ENCODE results near the gene ROBO3.

The ROBO3 gene

GRCh38 chr11:124823512-124824376 lies 41.5 kb upstream of the ROBO3 start:
- no peaks in the 10 kb centered on the region for H3K79me2 ChIP-seq (ENCODE audit: insufficient read depth, low read length)
- H4K20me1 ChIP-seq (ENCODE audit: insufficient read depth, low read length, poor library complexity, severe bottlenecking) = no peaks in the 10 kb centered on the region
- H3K9me3 ChIP-seq (ENCODE audit: insufficient read depth, low read depth, low read length) = no peaks in the 10 kb centered on the region
- H3F3A ChIP-seq (ENCODE audit: low read depth) = no peaks in the 10 kb centered on the region
- no peak overlapping the region for H3K4me3 ChIP-seq (ENCODE audit: low read length, poor library complexity, severe bottlenecking)
- peaks cover 14% of the 10 kb centered on the region for H3K27me3 ChIP-seq (ENCODE audit: insufficient read depth, low read length, poor library complexity, severe bottlenecking)
- no peak overlapping the region for H2AFZ ChIP-seq (ENCODE audit: low read length)
- no peak overlapping the region for H3K9ac ChIP-seq (ENCODE audit: low read depth, low read length, poor library complexity, severe bottlenecking)
- no peak overlapping the region for H3K4me2 ChIP-seq (ENCODE audit: low read depth, low read length, poor library complexity, severe bottlenecking)
- TF ChIP-seq CTCF (conservative IDR thresholded peaks at IDR 0.05; ENCODE audit: low read length) (no peak), EZH2phosphoT487 (IDR thresholded peaks at IDR 0.05; ENCODE audit: borderline replicate concordance) (no peak)
- H3K36me3 ChIP-seq (ENCODE audit: insufficient read depth, low read length) = no peaks in the 10 kb centered on the region
- H3K9me2 ChIP-seq (replicated peaks; ENCODE audit: low read depth, low read length) = no peaks in the 10 kb centered on the region
- no peaks in the 10 kb centered on the region for H3K4me1 ChIP-seq (ENCODE audit: insufficient read depth, low read length, poor library complexity, severe bottlenecking)

- H3K4me2 ChIP-seq (ENCODE audit: low read depth, low read length, poor library complexity, severe bottlenecking) = no peak overlapping the region
- H4K20me1 ChIP-seq (ENCODE audit: insufficient read depth, low read length, poor library complexity, severe bottlenecking) = no peaks in the 10 kb centered on the region
- TF ChIP-seq EZH2phosphoT487 (IDR thresholded peaks at IDR 0.05; ENCODE audit: borderline replicate concordance) (no peak), CTCF (conservative IDR thresholded peaks at IDR 0.05; ENCODE audit: low read length) (no peak)
- H2AFZ ChIP-seq (ENCODE audit: low read length) = no peak overlapping the region
- H3K79me2 ChIP-seq (ENCODE audit: insufficient read depth, low read length) = no peaks in the 10 kb centered on the region
- H3F3A ChIP-seq (ENCODE audit: low read depth) = no peaks in the 10 kb centered on the region
- H3K9ac ChIP-seq (ENCODE audit: low read depth, low read length, poor library complexity, severe bottlenecking) = no peak overlapping the region
- no peaks in the 10 kb centered on the region for H3K36me3 ChIP-seq (ENCODE audit: insufficient read depth, low read length)
- H3K9me2 ChIP-seq (replicated peaks; ENCODE audit: low read depth, low read length) = no peaks in the 10 kb centered on the region
- H3K4me1 ChIP-seq (ENCODE audit: insufficient read depth, low read length, poor library complexity, severe bottlenecking) = peaks cover under 1% of the 10 kb centered on the region
- H3K4me3 ChIP-seq (ENCODE audit: low read length, poor library complexity, severe bottlenecking) = no peak overlapping the region
- peaks cover 5% of the 10 kb centered on the region for H3K27me3 ChIP-seq (ENCODE audit: insufficient read depth, low read length, poor library complexity, severe bottlenecking)
- H3K9me3 ChIP-seq (ENCODE audit: insufficient read depth, low read depth, low read length) = no peaks in the 10 kb centered on the region
Observed at GRCh38 chr11:124825876-124826275, 39.4 kb upstream of the ROBO3 start.

GRCh38 chr11:124829986-124830385 lies 35.2 kb upstream of the ROBO3 start:
- no peaks in the 10 kb centered on the region for H3K9me3 ChIP-seq (ENCODE audit: insufficient read depth, low read depth, low read length)
- H3K36me3 ChIP-seq (ENCODE audit: insufficient read depth, low read length) = no peaks in the 10 kb centered on the region
- no peaks in the 10 kb centered on the region for H4K20me1 ChIP-seq (ENCODE audit: insufficient read depth, low read length, poor library complexity, severe bottlenecking)
- H3F3A ChIP-seq (ENCODE audit: low read depth) = no peaks in the 10 kb centered on the region
- no peaks in the 10 kb centered on the region for H3K79me2 ChIP-seq (ENCODE audit: insufficient read depth, low read length)
- H2AFZ ChIP-seq (ENCODE audit: low read length) = no peak overlapping the region
- H3K9me2 ChIP-seq (replicated peaks; ENCODE audit: low read depth, low read length) = no peaks in the 10 kb centered on the region
- H3K4me1 ChIP-seq (ENCODE audit: insufficient read depth, low read length, poor library complexity, severe bottlenecking) = peaks cover 10% of the 10 kb centered on the region
- H3K4me2 ChIP-seq (ENCODE audit: low read depth, low read length, poor library complexity, severe bottlenecking) = no peak overlapping the region
- TF ChIP-seq CTCF (conservative IDR thresholded peaks at IDR 0.05; ENCODE audit: low read length) = no peak
- no peak for TF ChIP-seq EZH2phosphoT487 (IDR thresholded peaks at IDR 0.05; ENCODE audit: borderline replicate concordance)
- no peak overlapping the region for H3K9ac ChIP-seq (ENCODE audit: low read depth, low read length, poor library complexity, severe bottlenecking)
- peaks cover 5% of the 10 kb centered on the region for H3K27me3 ChIP-seq (ENCODE audit: insufficient read depth, low read length, poor library complexity, severe bottlenecking)
- H3K4me3 ChIP-seq (ENCODE audit: low read length, poor library complexity, severe bottlenecking) = no peak overlapping the region
